ENCODE measurements around the gene CFAP77.
"Not testable (repeated sequence)": the region's sequence is repeated elsewhere in the genome, so short reads cannot be mapped to it uniquely, and the experiment has no call there.

DNA sequence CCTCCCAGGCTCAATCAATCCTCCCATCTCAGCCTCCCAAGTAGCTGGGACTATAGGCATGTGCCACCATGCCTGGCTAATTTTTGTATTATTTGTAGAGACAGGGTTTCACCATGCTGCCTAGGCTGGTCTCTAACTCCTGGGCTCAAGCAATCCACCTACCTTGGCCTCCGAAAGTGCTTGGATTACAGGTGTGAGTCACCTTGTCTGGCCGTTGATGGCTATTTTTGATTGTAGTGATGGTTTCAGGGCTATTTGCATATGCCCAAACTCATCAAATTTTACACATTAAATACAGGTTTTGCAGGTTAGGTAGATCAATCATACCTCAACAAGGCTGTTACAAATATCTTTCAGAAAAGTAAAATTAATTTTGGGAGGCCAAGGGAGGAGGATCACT is 158.8 kb downstream of the CFAP77 start:
- TF ChIP-seq, protein P1, sequence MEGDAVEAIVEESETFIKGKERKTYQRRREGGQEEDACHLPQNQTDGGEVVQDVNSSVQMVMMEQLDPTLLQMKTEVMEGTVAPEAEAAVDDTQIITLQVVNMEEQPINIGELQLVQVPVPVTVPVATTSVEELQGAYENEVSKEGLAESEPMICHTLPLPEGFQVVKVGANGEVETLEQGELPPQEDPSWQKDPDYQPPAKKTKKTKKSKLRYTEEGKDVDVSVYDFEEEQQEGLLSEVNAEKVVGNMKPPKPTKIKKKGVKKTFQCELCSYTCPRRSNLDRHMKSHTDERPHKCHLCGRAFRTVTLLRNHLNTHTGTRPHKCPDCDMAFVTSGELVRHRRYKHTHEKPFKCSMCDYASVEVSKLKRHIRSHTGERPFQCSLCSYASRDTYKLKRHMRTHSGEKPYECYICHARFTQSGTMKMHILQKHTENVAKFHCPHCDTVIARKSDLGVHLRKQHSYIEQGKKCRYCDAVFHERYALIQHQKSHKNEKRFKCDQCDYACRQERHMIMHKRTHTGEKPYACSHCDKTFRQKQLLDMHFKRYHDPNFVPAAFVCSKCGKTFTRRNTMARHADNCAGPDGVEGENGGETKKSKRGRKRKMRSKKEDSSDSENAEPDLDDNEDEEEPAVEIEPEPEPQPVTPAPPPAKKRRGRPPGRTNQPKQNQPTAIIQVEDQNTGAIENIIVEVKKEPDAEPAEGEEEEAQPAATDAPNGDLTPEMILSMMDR (IDR thresholded peaks at IDR 0.05; ENCODE audit: control extremely low read depth in 1 of 3, insufficient read depth in 1 of 3, low read depth in 1 of 3, low read length in 3 of 3), result not testable (repeated sequence)
- TF ChIP-seq POLR2A (IDR thresholded peaks at IDR 0.05; ENCODE audit: control extremely low read depth in 1 of 2, low read depth in 2 of 2, low read length in 2 of 2); FOSL1 (IDR thresholded peaks at IDR 0.05; ENCODE audit: insufficient read depth, low read depth, low read length); YY1 (IDR thresholded peaks at IDR 0.05; ENCODE audit: low read depth, low read length); EZH2 (IDR thresholded peaks at IDR 0.05; ENCODE audit: low read depth, low read length, severe bottlenecking); CHD2 (IDR thresholded peaks at IDR 0.05; ENCODE audit: low read length); RFX5 (IDR thresholded peaks at IDR 0.05; ENCODE audit: borderline replicate concordance, low read depth, low read length); SRF (IDR thresholded peaks at IDR 0.05; ENCODE audit: low read depth, low read length); BACH1 (IDR thresholded peaks at IDR 0.05; ENCODE audit: low read length); JUND (IDR thresholded peaks at IDR 0.05; ENCODE audit: low read length): not testable (repeated sequence)
- TF ChIP-seq, protein P2, sequence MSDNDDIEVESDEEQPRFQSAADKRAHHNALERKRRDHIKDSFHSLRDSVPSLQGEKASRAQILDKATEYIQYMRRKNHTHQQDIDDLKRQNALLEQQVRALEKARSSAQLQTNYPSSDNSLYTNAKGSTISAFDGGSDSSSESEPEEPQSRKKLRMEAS (IDR thresholded peaks at IDR 0.05), result not testable (repeated sequence)

All from H1 (cell line).